ENCODE measurements around the gene ZNF827. TPM values are rescaled to one million over a fixed set of nuclear protein-coding genes. Genes with fewer than 3 reads are reported as not detected.

ZNF827 gene
- total and polyA plus RNA-seq, 2 of the 8 experiments (the other 6 are each of a cell fraction or from before 2014, with no cell fraction given), result 25.3 to 26.2 TPM

DNA sequence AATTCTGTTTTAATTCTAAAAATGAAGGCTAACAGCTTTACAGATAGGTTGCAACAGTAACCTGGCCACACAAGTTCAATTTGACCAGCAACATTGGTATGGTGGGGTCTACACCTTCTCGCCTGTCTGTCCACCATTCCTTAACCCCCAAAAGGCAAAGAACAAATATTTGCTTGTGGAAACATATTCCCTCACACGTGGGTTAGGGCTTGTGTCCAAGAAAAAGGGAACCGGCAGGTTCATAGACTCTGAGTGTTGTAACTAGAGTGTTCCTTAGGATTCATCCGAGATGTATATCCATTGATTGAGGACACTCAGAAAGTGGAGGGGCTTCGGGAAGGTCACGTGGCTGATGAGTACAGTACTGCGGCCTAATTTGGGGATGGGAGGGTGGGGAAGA, 204.6 kb downstream of the ZNF827 start:
- Histone ChIP-seq H3K23ac (ENCODE audit: insufficient read length) (no peak overlapping the region), H3K4ac (replicated peaks; ENCODE audit: insufficient read length, low read depth, low read length) (peak overlapping the region; percentile 61), H3K27ac (ENCODE audit: low read depth, low read length) (no peak overlapping the region), H4K91ac (replicated peaks; ENCODE audit: insufficient read length, low read length) (no peak overlapping the region), H2BK20ac (ENCODE audit: low read length) (no peak overlapping the region; the same call in 1 of the 2 replicates), H3K27me3 (replicated peaks in 1 of 4; ENCODE audit: control insufficient read depth in 3 of 4, extremely low read depth in 1 of 4, insufficient read depth in 3 of 4, low read length in 3 of 4) (no peaks in the 10 kb centered on the region; a peak in 2 of 7 replicates), H4K20me1 (replicated peaks in 1 of 2; ENCODE audit: control insufficient read depth in 1 of 2, insufficient read depth in 2 of 2, low read length in 2 of 2) (no peaks in the 10 kb centered on the region), H3K14ac (ENCODE audit: insufficient read length) (no peak overlapping the region), H3K4me1 (replicated peaks in 1 of 4; ENCODE audit: control insufficient read depth in 3 of 4, insufficient read depth in 4 of 4, low read length in 3 of 4) (peaks cover 3 to 13% (median 9%) of the 10 kb centered on the region in 4 experiments), H2AK5ac (ENCODE audit: low read depth, low read length) (0 out of 2 replicates have a peak overlapping the region, but pooled peaks have one; percentile 17), H3K4me3 (ENCODE audit: extremely low read depth in 1 of 4, insufficient read depth in 2 of 4, low read depth in 3 of 4, low read length in 4 of 4) (peak overlapping the region in 1 of 4 experiments; percentile 73; a peak in 3 of 8 replicates), H3K79me2 (ENCODE audit: control insufficient read depth in 1 of 2, insufficient read depth in 2 of 2, low read length in 2 of 2) (no peaks in the 10 kb centered on the region), H3K56ac (replicated peaks; ENCODE audit: insufficient read length, low read depth, low read length) (no peak overlapping the region), H3K18ac (ENCODE audit: extremely low read depth, low read length) (peak overlapping the region; percentile 84; the same call in 1 of the 2 replicates), H3K9ac (replicated peaks in 1 of 4; ENCODE audit: extremely low read depth in 1 of 4, low read depth in 3 of 4, low read length in 3 of 4) (no peak overlapping the region), H4K8ac (ENCODE audit: extremely low read depth, insufficient read depth, low read length) (no peak overlapping the region), H3K36me3 (ENCODE audit: control insufficient read depth in 2 of 4, insufficient read depth in 4 of 4, low read length in 3 of 4) (no peaks in the 10 kb centered on the region), H2AFZ (ENCODE audit: low read length) (no peak overlapping the region), H3K9me3 (ENCODE audit: insufficient read depth in 2 of 2, low read depth in 1 of 2, low read length in 1 of 2) (no peaks in the 10 kb centered on the region), H2BK15ac (ENCODE audit: low read length) (no peak overlapping the region; the same call in 1 of the 2 replicates), H2BK12ac (ENCODE audit: low read depth, low read length) (peak overlapping the region; percentile 53; the same call in 1 of the 2 replicates), H4K5ac (ENCODE audit: insufficient read length, low read depth, low read length) (no peak overlapping the region), H2BK120ac (replicated peaks; ENCODE audit: low read depth, low read length) (peak overlapping the region; percentile 49), H2BK5ac (ENCODE audit: low read depth, low read length) (no peak overlapping the region), H3K4me2 (ENCODE audit: insufficient read depth in 1 of 2, low read depth in 2 of 2, low read length in 2 of 2) (peak overlapping the region in 1 of 2 experiments; percentile 80; a peak in 1 of 4 replicates), H3K23me2 (ENCODE audit: low read depth, low read length) (no peaks in the 10 kb centered on the region; the same call in 1 of the 2 replicates), H3K79me1 (ENCODE audit: low read depth, low read length) (no peaks in the 10 kb centered on the region)
- CTCF ChIA-PET (ENCODE audit: partially characterized antibody), result interaction anchor here (1.5 kb wide), 1 partner anchor 115 kb away, joined by 3 read pairs; no protein-coding TSS in a partner anchor
- POLR2A ChIA-PET (ENCODE audit: partially characterized antibody), result interaction anchor here (0.7 to 1.3 kb wide), 4 partner anchors 9 to 30 kb away, joined by 3 read pairs; no protein-coding TSS in a partner anchor
- 80% methylated on average over 6 of the region's 7 CpGs; no CpG with 5 or more reads in 1 of the 2 experiments for WGBS, 2 experiments (ENCODE audit: extremely low coverage in 1 of 2, insufficient coverage in 1 of 2, insufficient read length in 1 of 2, insufficient replicate concordance in 2 of 2, low coverage in 1 of 2, low lambda C conversion rate in 2 of 2, missing lambda C conversion rate in 1 of 2)
- DNase-seq (ENCODE audit: low read depth in 1 of 2, low spot score in 2 of 2) (no peak), FAIRE-seq (no peak)
- TF ChIP-seq ASH2L (IDR thresholded peaks at IDR 0.05; ENCODE audit: low read length) (no peak), BRCA1 (IDR thresholded peaks at IDR 0.05; ENCODE audit: low read depth, low read length) (no peak), JUN (IDR thresholded peaks at IDR 0.05; ENCODE audit: low read depth, low read length) (no peak)

Data from H1 (cell line).